Retinal pigment epithelial cell (primary cell): ENCODE results near the gene UBE2L5.

Experiments
- DNase-seq: peaks from one replicate; pipeline ENCODE4 v3.0.0-alpha.2; 2010; ENCODE audit warnings: low read depth
- H3K4me3 ChIP-seq: 2 replicates; pipeline ENCODE4 v1.5.1; 2011; ENCODE audit warnings: mild to moderate bottlenecking, low read length, control low read depth, moderate library complexity
- CTCF ChIP-seq: conservative IDR thresholded peaks from 2 replicates; pipeline ENCODE4 v1.5.1; 2011; ENCODE audit warnings: low read depth, low read length, control low read depth, inconsistent platforms

UBE2L5 gene

GRCh38 chr13:30422054-30422839, at the start of gene UBE2L5:
TSS of gene UBE2L5 (plus strand) at chr13:30422493. CDS start at chr13:30427991, 5,498 bp downstream.
- no peak for TF ChIP-seq CTCF
- DNase-seq: peak; percentile 55
- peak within 1 kb of the TSS; percentile 68 for H3K4me3 ChIP-seq

- no peak overlapping the region for H3K4me3 ChIP-seq
- TF ChIP-seq CTCF: no peak
- DNase-seq: no peak
Observed at GRCh38 chr13:30373727-30374126, 48.6 kb upstream of the UBE2L5 start.

GRCh38 chr13:30375265-30375835, 46.9 kb upstream of the UBE2L5 start:
- no peak for TF ChIP-seq CTCF
- no peak for DNase-seq
- no peak overlapping the region for H3K4me3 ChIP-seq

GRCh38 chr13:30376426-30377311, 45.6 kb upstream of the UBE2L5 start:
- no peak for TF ChIP-seq CTCF
- H3K4me3 ChIP-seq: no peak overlapping the region
- no peak for DNase-seq

- H3K4me3 ChIP-seq: no peak overlapping the region
- no peak for TF ChIP-seq CTCF
- DNase-seq: no peak
Observed at GRCh38 chr13:30377312-30377685, 45.0 kb upstream of the UBE2L5 start.

GRCh38 chr13:30378191-30378590, 44.1 kb upstream of the UBE2L5 start:
- H3K4me3 ChIP-seq: no peak overlapping the region
- DNase-seq: no peak
- no peak for TF ChIP-seq CTCF
